Stomach (tissue), 4 donors: ENCODE results near the gene GPATCH2.

ENCODE experiments used
- POLR2A ChIP-seq, 4 donors: fragments of 450-650 bp; IDR thresholded peaks; one replicate each; pipeline ENCODE4 v1.6.1; 2016; ENCODE audit warnings: antibody characterized with exemption in 4 of 4, control low read depth in 2 of 4, mild to moderate bottlenecking in 1 of 4, moderate library complexity in 1 of 4
- TF ChIP-seq, protein P1 (sequence below), 7 experiments: fragments of 450-650 bp in 4 of 7; fragments of 200-600 bp in 3 of 7; sonication (generic) in 3 of 7; IDR thresholded peaks; one replicate each; pipeline ENCODE4 v1.5.1; 2016 to 2019; ENCODE audit warnings: antibody characterized with exemption in 7 of 7, control low read depth in 2 of 7, mild to moderate bottlenecking in 1 of 7

DNA sequence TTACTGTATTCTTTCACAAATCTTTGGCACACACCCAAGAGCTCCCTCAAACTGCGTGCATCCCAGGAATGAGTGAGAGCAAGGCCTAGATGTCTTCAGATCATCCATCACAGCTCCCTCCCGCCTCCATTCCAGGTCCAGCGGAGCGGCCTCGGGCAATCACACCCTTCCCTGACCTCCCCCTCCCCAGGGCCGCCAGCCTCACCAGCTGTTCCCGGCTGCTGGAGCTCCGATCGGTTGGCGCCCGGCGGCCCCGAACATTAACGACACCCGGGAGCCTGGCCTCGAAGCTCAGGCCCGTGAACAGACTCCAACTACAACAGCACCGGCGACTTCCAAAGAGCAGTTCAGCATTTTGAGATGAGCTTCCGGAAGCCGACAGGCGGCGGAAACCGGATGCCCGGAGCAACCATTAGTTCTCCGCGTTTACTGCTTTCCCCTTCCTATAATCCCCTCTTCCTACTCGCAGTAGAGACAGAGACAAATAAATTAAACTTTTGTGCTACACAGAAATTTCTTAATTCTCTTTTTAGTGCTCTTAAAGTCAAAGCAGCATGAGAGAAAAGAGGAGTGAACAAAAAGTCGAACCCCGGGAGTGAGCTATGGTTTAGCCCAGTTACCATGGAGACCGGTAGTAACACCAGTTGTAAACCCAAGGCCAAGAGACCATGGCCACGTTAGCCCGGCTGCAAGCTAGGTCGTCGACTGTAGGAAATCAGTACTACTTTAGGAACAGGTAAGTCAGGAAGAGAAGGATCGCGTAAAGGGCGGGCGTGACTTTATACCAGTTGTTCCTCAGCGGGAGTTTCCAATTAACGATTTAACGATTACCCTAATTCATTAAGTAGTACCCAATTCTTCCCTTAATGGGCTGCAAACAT is at the start of gene GPATCH2, which contains the start of gene SPATA17:
- TF ChIP-seq, protein P1, sequence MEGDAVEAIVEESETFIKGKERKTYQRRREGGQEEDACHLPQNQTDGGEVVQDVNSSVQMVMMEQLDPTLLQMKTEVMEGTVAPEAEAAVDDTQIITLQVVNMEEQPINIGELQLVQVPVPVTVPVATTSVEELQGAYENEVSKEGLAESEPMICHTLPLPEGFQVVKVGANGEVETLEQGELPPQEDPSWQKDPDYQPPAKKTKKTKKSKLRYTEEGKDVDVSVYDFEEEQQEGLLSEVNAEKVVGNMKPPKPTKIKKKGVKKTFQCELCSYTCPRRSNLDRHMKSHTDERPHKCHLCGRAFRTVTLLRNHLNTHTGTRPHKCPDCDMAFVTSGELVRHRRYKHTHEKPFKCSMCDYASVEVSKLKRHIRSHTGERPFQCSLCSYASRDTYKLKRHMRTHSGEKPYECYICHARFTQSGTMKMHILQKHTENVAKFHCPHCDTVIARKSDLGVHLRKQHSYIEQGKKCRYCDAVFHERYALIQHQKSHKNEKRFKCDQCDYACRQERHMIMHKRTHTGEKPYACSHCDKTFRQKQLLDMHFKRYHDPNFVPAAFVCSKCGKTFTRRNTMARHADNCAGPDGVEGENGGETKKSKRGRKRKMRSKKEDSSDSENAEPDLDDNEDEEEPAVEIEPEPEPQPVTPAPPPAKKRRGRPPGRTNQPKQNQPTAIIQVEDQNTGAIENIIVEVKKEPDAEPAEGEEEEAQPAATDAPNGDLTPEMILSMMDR (IDR thresholded peaks at IDR 0.05): peak in 4 of 7 experiments; percentile 27 to 48 (median 40)
- TF ChIP-seq POLR2A (IDR thresholded peaks at IDR 0.05): no peak
